Stimulated activated CD8-positive, alpha-beta memory T cell treated with anti-CD3 and anti-CD28 coated beads, Interleukin-2, amount 100 ng/mL, for 1 hour (primary cell): Measurements from ENCODE around the gene CAMTA1.
"Not testable (repeated sequence)": the region's sequence is repeated elsewhere in the genome, so short reads cannot be mapped to it uniquely, and the experiment has no call there.

ENCODE experiments used
- DNase-seq, 2 donors: peaks; one replicate each; pipeline ENCODE4 v3.0.0-alpha.2; 2020; ENCODE audit warnings: low read depth in 2 of 2

CAMTA1 gene

GRCh38 chr1:6907201-6907600 lies 121.9 kb downstream of the CAMTA1 start:
- DNase-seq: no peak

DNA sequence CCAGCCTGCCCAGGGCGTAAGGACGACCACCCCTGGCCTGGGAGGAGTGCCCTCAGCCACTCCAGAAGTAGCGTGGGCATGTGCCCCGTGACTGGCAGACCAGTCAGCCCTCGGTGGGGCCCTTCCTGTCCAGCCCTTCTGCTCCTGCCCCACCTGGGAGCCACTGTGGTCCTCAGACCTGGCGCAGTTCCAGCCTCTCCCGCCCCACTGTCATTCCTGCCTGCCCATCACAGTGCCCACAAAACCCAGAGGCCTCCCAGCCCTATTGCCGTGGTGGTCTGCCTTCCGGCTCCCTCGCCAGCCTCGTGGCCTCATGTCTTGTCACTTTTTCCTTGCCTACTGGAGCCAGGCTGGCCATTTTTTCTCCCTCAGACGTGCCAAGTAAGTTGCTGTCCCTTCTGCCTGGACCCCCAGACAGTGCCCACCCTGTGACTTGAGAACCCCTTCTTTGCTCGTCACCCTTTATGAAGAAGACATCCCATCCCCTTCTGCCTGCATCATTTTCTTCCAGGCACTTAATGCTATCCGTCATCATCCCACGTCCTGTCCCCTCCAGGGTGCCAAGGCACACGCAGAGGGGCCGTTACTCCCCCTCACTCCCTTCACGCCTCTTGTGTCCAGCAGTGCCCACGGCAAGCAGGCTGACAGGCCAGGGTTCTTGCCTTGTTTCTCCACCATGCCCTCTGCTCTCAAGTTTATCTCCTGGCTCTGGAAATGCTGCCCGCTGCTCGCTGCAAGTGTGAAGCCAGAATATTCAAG lies 122.6 kb downstream of the CAMTA1 start:
- no peak for DNase-seq

- no peak for DNase-seq
These were observed 124.1 kb downstream of the CAMTA1 start for GRCh38 chr1:6909401-6909800.

- no peak for DNase-seq
These were observed 124.6 kb downstream of the CAMTA1 start for GRCh38 chr1:6909857-6910256.

- DNase-seq: no peak
These were observed 126.0 kb downstream of the CAMTA1 start for GRCh38 chr1:6911021-6911941.

DNA sequence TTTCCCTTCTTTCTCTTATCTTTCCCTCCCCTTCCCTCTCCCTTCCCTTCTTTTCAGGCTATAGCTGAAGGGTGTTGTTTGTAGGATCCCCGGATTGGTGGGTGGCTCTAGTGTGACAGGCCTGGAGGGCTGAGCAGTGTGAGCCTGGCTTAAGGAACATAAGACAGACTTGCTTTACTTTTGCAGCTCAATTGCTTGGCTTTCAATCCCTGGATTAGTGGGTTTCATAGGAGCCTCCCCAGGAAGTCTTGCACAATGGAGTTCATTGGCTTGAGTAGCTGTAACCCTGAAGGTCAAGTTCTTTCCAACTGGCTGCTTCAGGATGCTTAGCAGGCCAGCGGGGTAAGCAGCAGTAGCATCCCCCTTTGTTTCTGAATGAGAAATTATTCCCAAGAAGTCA lies 126.7 kb downstream of the CAMTA1 start:
- no peak for DNase-seq

GRCh38 chr1:6912518-6912917 lies 127.3 kb downstream of the CAMTA1 start:
- no peak for DNase-seq

- no peak for DNase-seq
These were observed 127.8 kb downstream of the CAMTA1 start for GRCh38 chr1:6913086-6913485.

DNA sequence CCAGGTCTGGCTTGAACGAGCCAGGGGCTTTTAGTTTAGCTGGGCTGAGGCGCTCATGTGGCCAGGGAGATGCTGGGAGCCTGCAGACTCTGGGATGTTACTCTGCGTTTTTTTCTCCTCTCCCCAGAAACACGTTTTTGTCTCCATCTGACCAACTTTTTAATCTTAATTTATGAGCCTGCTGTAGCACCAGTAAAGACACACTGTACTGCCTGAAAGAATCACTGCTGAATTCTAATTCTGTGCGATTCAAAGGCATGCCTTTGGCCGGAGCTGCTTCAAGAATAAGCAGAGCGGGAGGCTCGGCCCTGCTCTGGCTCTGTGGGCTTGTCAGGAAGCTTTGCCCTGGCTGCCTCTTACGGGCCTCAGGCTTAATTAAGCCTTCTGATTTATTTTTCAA lies 129.5 kb downstream of the CAMTA1 start:
- no peak for DNase-seq

DNA sequence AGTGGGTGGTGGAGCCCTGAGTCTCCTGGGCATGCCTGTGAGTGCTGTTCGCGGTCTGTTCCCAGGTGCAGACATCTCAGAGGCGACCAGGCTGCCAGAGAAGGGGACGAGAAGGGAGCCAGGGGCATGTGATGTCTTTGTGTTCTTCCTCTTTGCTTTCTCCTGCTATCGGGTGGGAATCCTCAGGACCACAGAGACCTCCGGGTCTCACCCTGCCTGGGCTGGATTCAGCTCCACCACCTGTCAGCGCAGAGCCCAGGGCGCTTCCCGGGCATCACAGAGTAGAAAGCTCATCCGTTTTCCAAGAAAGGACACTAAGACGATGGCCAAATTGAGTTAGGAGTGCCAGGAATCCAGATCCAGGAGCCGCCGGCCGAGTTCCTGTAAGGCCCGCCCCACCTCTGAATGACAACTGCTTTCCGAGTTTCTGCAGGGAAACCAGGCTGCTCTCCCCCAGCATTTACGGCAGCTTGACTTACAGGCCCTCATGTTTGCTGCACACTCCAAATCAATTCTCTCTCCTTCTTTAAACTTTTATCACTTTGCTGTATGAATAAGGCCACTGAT lies 130.8 kb downstream of the CAMTA1 start:
- DNase-seq: no peak

GRCh38 chr1:6917067-6917466 lies 131.8 kb downstream of the CAMTA1 start:
- DNase-seq: no peak

- DNase-seq: no peak
These were observed 133.1 kb downstream of the CAMTA1 start for GRCh38 chr1:6918186-6918924.

DNA sequence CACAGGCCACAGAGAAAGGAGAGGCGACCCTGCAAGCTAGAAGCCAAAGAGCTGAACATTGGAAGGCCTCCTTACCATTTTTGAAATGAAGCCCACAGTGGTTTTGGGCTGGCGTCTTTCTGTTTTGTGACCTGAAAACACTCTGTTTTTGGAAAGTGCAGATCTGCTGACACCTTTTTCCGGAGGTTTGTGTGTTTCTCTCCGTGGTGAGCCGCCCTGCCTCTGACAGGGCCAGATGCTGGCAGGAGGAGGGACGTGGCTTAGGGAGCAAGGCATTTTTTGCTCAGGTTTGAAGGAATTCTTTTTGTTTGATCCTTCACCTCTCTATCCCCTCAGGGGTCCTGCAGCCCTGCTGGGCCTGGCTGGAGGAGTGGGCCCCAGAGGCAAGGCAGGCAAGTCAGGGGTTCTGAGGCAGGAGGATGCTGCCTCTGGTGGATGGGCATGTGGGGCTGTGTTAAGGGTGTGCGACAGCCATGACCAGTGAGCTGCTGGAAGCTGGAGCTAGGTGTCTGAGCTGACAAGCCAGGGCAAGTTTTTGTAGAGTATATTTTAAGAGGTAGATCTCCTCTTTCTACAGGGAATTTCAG lies 133.8 kb downstream of the CAMTA1 start:
- DNase-seq: no peak

- not testable (repeated sequence) for DNase-seq
These were observed 136.3 kb downstream of the CAMTA1 start for GRCh38 chr1:6921506-6921905.

- no peak for DNase-seq
These were observed 137.1 kb downstream of the CAMTA1 start for GRCh38 chr1:6922096-6922931.

DNA sequence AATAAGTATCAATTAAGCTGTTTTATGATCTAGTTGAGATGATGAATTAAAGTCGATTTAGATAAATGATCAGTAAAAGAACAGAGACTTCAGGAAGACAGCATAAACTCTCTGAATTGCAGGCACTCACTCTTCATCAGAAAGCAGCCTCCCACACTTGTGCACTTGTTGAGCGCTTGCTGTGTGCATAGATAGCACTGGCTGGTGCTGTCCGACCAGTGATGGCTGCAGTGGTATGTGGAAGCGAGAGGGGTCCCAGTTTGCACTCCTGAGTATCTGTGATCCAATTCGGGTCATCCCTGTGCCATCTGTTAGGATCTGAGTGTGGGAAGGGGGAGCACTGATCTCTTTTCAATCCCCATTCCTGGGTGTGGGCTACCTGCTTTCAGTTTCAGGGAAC lies 137.8 kb downstream of the CAMTA1 start:
- no peak for DNase-seq

- no peak for DNase-seq
These were observed 138.2 kb downstream of the CAMTA1 start for GRCh38 chr1:6923416-6923815.

GRCh38 chr1:6923955-6924881 lies 139.0 kb downstream of the CAMTA1 start:
- no peak for DNase-seq

DNA sequence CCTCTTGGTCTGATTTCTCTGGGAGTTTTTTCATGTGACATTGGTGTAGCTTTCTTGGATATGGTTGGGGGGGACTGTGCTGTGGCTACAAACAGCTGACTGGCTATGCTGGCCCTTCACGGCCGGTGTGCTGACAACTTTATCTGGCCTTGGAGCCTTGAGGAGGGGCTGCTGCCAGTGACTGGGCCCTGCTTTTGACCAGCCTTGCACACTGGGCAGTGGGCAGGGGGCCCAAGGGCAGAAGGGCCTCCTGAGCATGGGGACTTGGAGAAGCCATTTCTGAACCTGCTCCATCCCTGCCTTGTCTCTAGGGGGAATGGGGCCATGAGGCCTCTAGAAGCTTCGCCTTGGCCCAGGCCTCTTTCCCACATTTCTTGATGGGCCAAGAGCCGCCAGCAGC lies 139.6 kb downstream of the CAMTA1 start:
- DNase-seq: no peak

- DNase-seq: no peak
These were observed 142.4 kb downstream of the CAMTA1 start for GRCh38 chr1:6927626-6928025.
